Activated B cell treated with CpG ODN at 0.5 μM for 24 hours (primary cell): ENCODE data around the gene CHID1. TPM values are rescaled to one million over a fixed set of nuclear protein-coding genes. Genes with fewer than 3 reads are reported as not detected.

Experiments
- ATAC-seq: fragments of 200-7000 bp; cut with Tn5 transposase; one replicate; pipeline ENCODE4 v1.10.0; 2021; ENCODE audit warnings: low read depth, mild to moderate bottlenecking, moderate library complexity
- CTCF ChIA-PET: fragments of 350-600 bp; sonication (Branson Sonifier 250); formaldehyde crosslinking; loops from one replicate; lab custom pipeline; 2021; ENCODE audit warnings: antibody characterized with exemption; lab: Charles Lee
- POLR2A ChIA-PET: fragments of 350-600 bp; sonication (Branson Sonifier 250); formaldehyde crosslinking; loops from one replicate; lab custom pipeline; 2021; ENCODE audit warnings: antibody characterized with exemption; lab: Charles Lee
- DNase-seq: peaks from one replicate; pipeline ENCODE4 v3.0.0; 2022
- H3K27ac Mint-ChIP-seq: one replicate; pipeline ENCODE4 v1.8.0; 2020; ENCODE audit warnings: mixed read lengths
- H3K27me3 Mint-ChIP-seq: one replicate; pipeline ENCODE4 v1.8.0; 2021; ENCODE audit warnings: mixed read lengths
- H3K36me3 Mint-ChIP-seq: one replicate; pipeline ENCODE4 v1.8.0; 2021; ENCODE audit warnings: low read depth, mixed read lengths
- H3K4me1 Mint-ChIP-seq: one replicate; pipeline ENCODE4 v1.8.0; 2021; ENCODE audit warnings: mixed read lengths
- H3K4me3 Mint-ChIP-seq: one replicate; pipeline ENCODE4 v1.8.0; 2020; ENCODE audit warnings: mild to moderate bottlenecking, mixed read lengths
- H3K9me3 Mint-ChIP-seq: one replicate; pipeline ENCODE4 v1.8.0; 2020; ENCODE audit warnings: mixed read lengths
- CTCF ChIP-seq: fragments of 200-600 bp; IDR thresholded peaks from one replicate; pipeline ENCODE4 v1.8.0; 2022; ENCODE audit warnings: antibody characterized with exemption, mild to moderate bottlenecking
- intact Hi-C: fragments of 100-400 bp; cut with micrococcal nuclease; formaldehyde crosslinking; loops from one replicate; pipeline ENCODE4 v1.15.1; 2024
- total RNA-seq: library from RNA; stranded (reverse); gene quantifications from 2 replicates; pipeline ENCODE4 v1.2.3, GENCODE V29; 2022

Gene CHID1
- total RNA-seq, 1 donor from 2014 or later: 45.7 TPM

- H3K9me3 Mint-ChIP-seq: no peaks in the 10 kb centered on the region
- no peak for TF ChIP-seq CTCF
- intact Hi-C loops: loop anchor here (5.0 kb wide), 1 partner anchor 37 kb away; the partner anchor contains the start of gene SLC25A22
- CTCF ChIA-PET: interaction anchor here (1.4 kb wide), 1 partner anchor 9 kb away, joined by 4 read pairs; the partner anchor contains the start of gene TSPAN4
- peak overlapping the region; percentile 64 for H3K4me3 Mint-ChIP-seq
- H3K4me1 Mint-ChIP-seq: peaks cover 33% of the 10 kb centered on the region
- POLR2A ChIA-PET: interaction anchor here (0.9 to 8.3 kb wide), 4 partner anchors 9 to 24 kb away, joined by 3 to 104 read pairs (median 21); partner anchors contain the start of genes PNPLA2, POLR2L, RPLP2 and TSPAN4
- ATAC-seq (no peak), DNase-seq (no peak)
- H3K27me3 Mint-ChIP-seq: peaks cover 3% of the 10 kb centered on the region
- H3K36me3 Mint-ChIP-seq: peaks cover 15% of the 10 kb centered on the region
- H3K27ac Mint-ChIP-seq: no peak overlapping the region
Observed at GRCh38 chr11:833849-834311, 76.7 kb downstream of the CHID1 start.

- Mint-ChIP-seq H3K27me3 (peaks cover 3% of the 10 kb centered on the region), H3K27ac (no peak overlapping the region), H3K9me3 (no peaks in the 10 kb centered on the region), H3K4me1 (peaks cover 38% of the 10 kb centered on the region), H3K4me3 (no peak overlapping the region), H3K36me3 (peaks cover 9% of the 10 kb centered on the region)
- ChIA-PET POLR2A (interaction anchor here (0.9 to 8.3 kb wide), 4 partner anchors 9 to 24 kb away, joined by 3 to 104 read pairs (median 21); partner anchors contain the start of genes PNPLA2, POLR2L, RPLP2 and TSPAN4), CTCF (no interaction called here)
- TF ChIP-seq CTCF: no peak
- ATAC-seq (peak; percentile 26), DNase-seq (peak; percentile 52)
- intact Hi-C loops: loop anchor here (5.0 kb wide), 1 partner anchor 36 kb away; the partner anchor contains the start of gene SLC25A22
Observed at GRCh38 chr11:833114-833791, 77.4 kb downstream of the CHID1 start.

GRCh38 chr11:832529-833113, 78.0 kb downstream of the CHID1 start, which contains the start of gene CD151:
Gene CD151, plus strand, starts transcription at chr11:832952. Its CDS starts 3,118 bp downstream, at chr11:836070.
- ATAC-seq (peak; percentile 64), DNase-seq (peak; percentile 65)
- Mint-ChIP-seq H3K4me1 (peaks cover 44% of the 10 kb centered on the region), H3K36me3 (peaks cover 3% of the 10 kb centered on the region), H3K9me3 (no peaks in the 10 kb centered on the region), H3K27ac (no peak within 1 kb of the TSS), H3K27me3 (peaks cover 4% of the 10 kb centered on the region), H3K4me3 (peak within 1 kb of the TSS; percentile 64)
- TF ChIP-seq CTCF: no peak
- ChIA-PET CTCF (no interaction called here), POLR2A (interaction anchor here (1.0 to 8.3 kb wide), 4 partner anchors 10 to 477 kb away, joined by 3 to 104 read pairs (median 22); partner anchors contain the start of genes PNPLA2, POLR2L and TSPAN4)
- intact Hi-C loops: loop anchor here (1.0 to 5.0 kb wide), 2 partner anchors 10 to 35 kb away; partner anchors contain the start of genes POLR2L, SLC25A22 and TSPAN4

- H3K4me1 Mint-ChIP-seq: peaks cover 47% of the 10 kb centered on the region
- DNase-seq (no peak), ATAC-seq (no peak)
- CTCF ChIA-PET: no interaction called here
- POLR2A ChIA-PET: interaction anchor here (1.0 to 8.3 kb wide), 5 partner anchors 11 to 477 kb away, joined by 3 to 104 read pairs (median 5); partner anchors contain the start of genes PNPLA2, POLR2L, RPLP2 and TSPAN4
- H3K36me3 Mint-ChIP-seq: no peaks in the 10 kb centered on the region
- H3K4me3 Mint-ChIP-seq: peak overlapping the region; percentile 41
- peaks cover 6% of the 10 kb centered on the region for H3K27me3 Mint-ChIP-seq
- intact Hi-C loops: loop anchor here (1.0 to 5.0 kb wide), 2 partner anchors 10 to 35 kb away; partner anchors contain the start of genes POLR2L, SLC25A22 and TSPAN4
- H3K9me3 Mint-ChIP-seq: no peaks in the 10 kb centered on the region
- no peak for TF ChIP-seq CTCF
- no peak overlapping the region for H3K27ac Mint-ChIP-seq
Observed at GRCh38 chr11:831961-832528, 78.6 kb downstream of the CHID1 start.
